HCT116 (cell line): ENCODE measurements around the gene HHIPL1. TPM values are rescaled to one million over a fixed set of nuclear protein-coding genes. Genes with fewer than 3 reads are reported as not detected.

Source experiments
- ATAC-seq: fragments of 200-7000 bp; cut with Tn5 transposase; 2 replicates; pipeline ENCODE4 v1.9.1; 2020; ENCODE audit warnings: mild to moderate bottlenecking, moderate library complexity
- BruUV-seq: library from RNA; stranded (reverse); fragments of 400-500 nt; replicated peaks from 2 replicates; lab custom pipeline; 2021; lab: Mats Ljungman, UMichigan
- CTCF ChIA-PET: fragments of 300-600 bp; sonication (Branson Sonifier 250); formaldehyde crosslinking; loops from one replicate; lab custom pipeline; 2021; ENCODE audit warnings: antibody characterized with exemption; lab: Charles Lee
- POLR2A ChIA-PET: fragments of 300-600, 350-600 bp; sonication (Branson Sonifier 250); formaldehyde crosslinking; loops from one replicate; lab custom pipeline; 2021; ENCODE audit warnings: antibody characterized with exemption; lab: Charles Lee
- RAD21 ChIA-PET, 2 experiments: fragments of 300-600 bp; sonication (Branson Sonifier 250); formaldehyde crosslinking; loops; one replicate each; lab custom pipeline; 2023; ENCODE audit warnings: low total read pairs in 2 of 2; ENCODE audit not compliant: uncharacterized antibody in 2 of 2, unreplicated experiment in 2 of 2, low non-redundant PET in 1 of 2; lab: Charles Lee
- DNase-seq: peaks from one replicate; pipeline ENCODE4 v3.0.0-alpha.2; 2010; ENCODE audit warnings: low read depth, low spot score
- H2AFZ ChIP-seq: fragments of 200-600 bp; shearing (Covaris generic), sonication (generic); 2 replicates; pipeline ENCODE4 v1.6.1; 2017; ENCODE audit warnings: low read depth, mixed run types, mixed read lengths, antibody characterized with exemption, low read length; ENCODE audit not compliant: poor library complexity, severe bottlenecking
- H3K27ac ChIP-seq: 2 replicates; pipeline ENCODE4 v1.5.1; 2012; ENCODE audit warnings: low read depth, low read length
- H3K27me3 ChIP-seq: fragments of 200-600 bp; sonication (generic); 2 replicates; pipeline ENCODE4 v1.6.1; 2016; ENCODE audit warnings: mixed run types, low read length, mixed read lengths; ENCODE audit not compliant: insufficient read depth
- H3K36me3 ChIP-seq, 2 experiments: fragments of 200-500 bp in 1 of 2; fragments of 200-600 bp in 1 of 2; sonication (Bioruptor generic) in 1 of 2; sonication (generic) in 1 of 2; 2 replicates each; pipeline versions ENCODE4 v1.5.1 to v1.6.1; 2014 to 2016; ENCODE audit warnings: low read length in 2 of 2, inconsistent platforms in 1 of 2, mixed read lengths in 1 of 2, mixed run types in 1 of 2; ENCODE audit not compliant: insufficient read depth in 2 of 2, control insufficient read depth in 1 of 2
- H3K4me1 ChIP-seq, 2 experiments: fragments of 200-600 bp in 1 of 2; sonication (generic) in 1 of 2; 2 replicates each; pipeline versions ENCODE4 v1.5.1 to v1.6.1; 2012 to 2017; ENCODE audit warnings: low read length in 2 of 2, inconsistent platforms in 1 of 2, mild to moderate bottlenecking in 1 of 2, mixed read lengths in 1 of 2, mixed run types in 1 of 2, moderate library complexity in 1 of 2; ENCODE audit not compliant: insufficient read depth in 2 of 2, control insufficient read depth in 1 of 2
- H3K4me2 ChIP-seq: fragments of 200-600 bp; sonication (generic); 2 replicates; pipeline ENCODE4 v1.6.1; 2017; ENCODE audit warnings: mixed run types, low read length, mixed read lengths
- H3K4me3 ChIP-seq, 2 experiments: fragments of 200-600 bp in 1 of 2; sonication (generic) in 1 of 2; replicated peaks in 1 of 2; 2 replicates each; pipeline ENCODE4 v1.5.1; 2011 to 2016; ENCODE audit warnings: low read length in 2 of 2, control low read depth in 1 of 2, low read depth in 1 of 2, mild to moderate bottlenecking in 1 of 2, mixed read lengths in 1 of 2, mixed run types in 1 of 2
- H3K79me2 ChIP-seq: fragments of 200-600 bp; sonication (generic); 2 replicates; pipeline ENCODE4 v1.6.1; 2017; ENCODE audit warnings: mild to moderate bottlenecking, mixed run types, low read length, moderate library complexity, mixed read lengths; ENCODE audit not compliant: insufficient read depth
- H3K9ac ChIP-seq: fragments of 200-600 bp; sonication (generic); 2 replicates; pipeline ENCODE4 v1.6.1; 2016; ENCODE audit warnings: low read length, mixed read lengths
- H3K9me2 ChIP-seq: fragments of 200-600 bp; sonication (generic), shearing (Covaris generic); 2 replicates; pipeline ENCODE4 v1.6.1; 2017; ENCODE audit warnings: mixed run types, mild to moderate bottlenecking, moderate library complexity; ENCODE audit not compliant: insufficient read depth
- H3K9me3 ChIP-seq, 2 experiments: fragments of 200-500 bp in 1 of 2; fragments of 200-600 bp in 1 of 2; sonication (Bioruptor generic) in 1 of 2; sonication (generic) in 1 of 2; 2 replicates each; pipeline ENCODE4 v1.6.1; 2014 to 2017; ENCODE audit warnings: low read length in 2 of 2, mixed read lengths in 2 of 2, inconsistent platforms in 1 of 2, low read depth in 1 of 2, mild to moderate bottlenecking in 1 of 2, mixed run types in 1 of 2, moderate library complexity in 1 of 2; ENCODE audit not compliant: control insufficient read depth in 1 of 2, insufficient read depth in 1 of 2
- H4K20me1 ChIP-seq: fragments of 200-600 bp; sonication (generic), shearing (Covaris generic); 2 replicates; pipeline ENCODE4 v1.6.1; 2017; ENCODE audit warnings: mixed run types, mild to moderate bottlenecking, moderate library complexity; ENCODE audit not compliant: insufficient read depth
- EGR1 ChIP-seq: IDR thresholded peaks from 2 replicates; pipeline ENCODE4 v1.6.1; 2012; ENCODE audit warnings: low read depth
- POLR2A ChIP-seq: IDR thresholded peaks from 2 replicates; pipeline ENCODE4 v1.7.0; 2011; ENCODE audit warnings: borderline replicate concordance; ENCODE audit not compliant: insufficient read depth, insufficient read length; ENCODE audit errors: extremely low read depth
- POLR2AphosphoS5 ChIP-seq: IDR thresholded peaks from 2 replicates; pipeline ENCODE4 v1.6.1; 2011; ENCODE audit warnings: mild to moderate bottlenecking, low read depth, low read length, moderate library complexity
- SIN3A ChIP-seq: IDR thresholded peaks from 2 replicates; pipeline ENCODE4 v1.6.1; 2012; ENCODE audit warnings: low read depth
- SRF ChIP-seq: IDR thresholded peaks from 2 replicates; pipeline ENCODE4 v1.6.1; 2012; ENCODE audit warnings: low read depth
- YY1 ChIP-seq: IDR thresholded peaks from 2 replicates; pipeline ENCODE4 v1.6.1; 2011; ENCODE audit warnings: low read length, low read depth, moderate library complexity, mild to moderate bottlenecking; ENCODE audit not compliant: insufficient replicate concordance; ENCODE audit errors: extremely low read depth
- ZFX ChIP-seq: fragments of 450-650 bp; IDR thresholded peaks from 2 replicates; pipeline ENCODE4 v1.6.1; 2017
- intact Hi-C: fragments of 100-400 bp; cut with micrococcal nuclease; formaldehyde crosslinking; loops from 2 replicates; pipeline ENCODE4 v1.10.0; 2022
- total RNA-seq: library from RNA; stranded (reverse); gene quantifications from one replicate; pipeline ENCODE4 v1.2.1, GENCODE V29; 2021; ENCODE audit not compliant: unreplicated experiment
- TF ChIP-seq, protein P1 (sequence below): IDR thresholded peaks from 2 replicates; pipeline ENCODE4 v1.6.1; 2012
- TF ChIP-seq, protein P2 (sequence below), 3 experiments: fragments of 200-600 bp in 1 of 3; sonication (generic) in 1 of 3; IDR thresholded peaks in 2 of 3; conservative IDR thresholded peaks in 1 of 3; 2 replicates each; pipeline ENCODE4 v1.5.1; 2012 to 2017; ENCODE audit warnings: low read depth in 2 of 3, low read length in 2 of 3, antibody characterized with exemption in 1 of 3, borderline replicate concordance in 1 of 3, control low read depth in 1 of 3, mild to moderate bottlenecking in 1 of 3, mixed read lengths in 1 of 3, mixed run types in 1 of 3, moderate library complexity in 1 of 3; ENCODE audit not compliant: insufficient read depth in 1 of 3
- TF ChIP-seq, protein P3 (sequence below): IDR thresholded peaks from 2 replicates; pipeline ENCODE4 v1.6.1; 2012

Gene HHIPL1
- total RNA-seq, 1 experiment from 2014 or later = not detected

DNA sequence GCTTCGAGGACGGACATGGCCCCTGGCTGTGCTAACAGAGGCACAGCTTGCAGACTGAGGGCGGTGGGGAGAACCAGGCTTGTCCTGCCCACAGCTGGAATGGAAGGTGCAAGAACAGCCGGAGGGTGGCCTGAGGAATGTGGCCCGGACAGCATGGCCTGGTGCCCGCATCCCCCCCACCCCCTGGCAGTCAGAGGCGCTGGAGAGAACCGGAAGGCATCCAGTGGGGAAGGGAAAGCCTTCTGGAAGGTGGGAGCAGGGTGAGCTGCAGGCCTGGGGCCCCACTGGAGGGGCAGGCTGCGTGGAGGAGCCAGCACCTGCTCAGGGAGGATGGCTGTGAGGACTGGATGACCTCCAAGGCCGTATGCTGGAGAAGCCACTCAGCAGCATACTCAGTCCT is 31.0 kb downstream of the HHIPL1 start:
- Histone ChIP-seq H3K4me2 (no peak overlapping the region), H3K27ac (no peak overlapping the region), H3K79me2 (no peaks in the 10 kb centered on the region), H3K4me3 (no peak overlapping the region), H3K4me1 (peaks cover 0 to 6% of the 10 kb centered on the region in 2 experiments; a peak in 1 of 4 replicates), H2AFZ (no peak overlapping the region), H3K36me3 (no peaks in the 10 kb centered on the region), H3K9me2 (no peaks in the 10 kb centered on the region), H3K9me3 (peaks cover 0 to 11% of the 10 kb centered on the region in 2 experiments; a peak in 2 of 4 replicates), H3K27me3 (no peaks in the 10 kb centered on the region), H3K9ac (no peak overlapping the region), H4K20me1 (no peaks in the 10 kb centered on the region)
- ChIA-PET CTCF (no interaction called here), POLR2A (no interaction called here), RAD21 (no interaction called here)
- intact Hi-C loops = no loop called here
- ATAC-seq = no peak
- DNase-seq = no peak
- BruUV-seq = no TSS peak
- TF ChIP-seq ZFX (no peak), SRF (no peak)

DNA sequence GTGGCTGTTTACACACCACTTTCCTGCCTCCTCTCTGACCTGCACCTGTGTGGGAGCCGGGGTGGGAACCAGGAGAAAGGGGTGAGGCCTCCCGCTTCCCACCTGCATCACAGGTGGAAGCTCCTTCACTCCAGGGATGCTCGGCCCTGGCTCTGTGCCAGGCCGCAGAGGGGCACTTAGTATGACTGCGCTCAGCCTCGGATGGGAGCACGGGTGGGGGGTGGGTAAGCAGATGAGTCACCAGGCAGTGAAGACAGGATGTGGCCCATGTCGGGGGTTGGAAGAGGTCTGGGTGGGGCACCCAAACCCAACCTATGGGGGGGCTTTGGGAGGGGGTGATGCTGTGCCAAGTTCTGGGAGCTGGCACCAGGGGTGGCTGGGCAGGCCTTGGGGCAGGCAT is 31.7 kb downstream of the HHIPL1 start:
- Histone ChIP-seq H3K4me2 (no peak overlapping the region), H3K9me3 (peaks cover 0 to 11% of the 10 kb centered on the region in 2 experiments; a peak in 2 of 4 replicates), H3K79me2 (no peaks in the 10 kb centered on the region), H2AFZ (no peak overlapping the region), H3K27ac (no peak overlapping the region), H3K27me3 (no peaks in the 10 kb centered on the region), H4K20me1 (no peaks in the 10 kb centered on the region), H3K9me2 (no peaks in the 10 kb centered on the region), H3K36me3 (no peaks in the 10 kb centered on the region), H3K4me1 (peaks cover 0 to 6% of the 10 kb centered on the region in 2 experiments; a peak in 1 of 4 replicates), H3K4me3 (no peak overlapping the region), H3K9ac (no peak overlapping the region)
- ATAC-seq (no peak), DNase-seq (no peak)
- BruUV-seq = no TSS peak
- ChIA-PET RAD21 (no interaction called here), CTCF (no interaction called here), POLR2A (no interaction called here)
- intact Hi-C loops = no loop called here
- no peak for TF ChIP-seq YY1
- TF ChIP-seq EGR1 = no peak
- TF ChIP-seq, protein P1, sequence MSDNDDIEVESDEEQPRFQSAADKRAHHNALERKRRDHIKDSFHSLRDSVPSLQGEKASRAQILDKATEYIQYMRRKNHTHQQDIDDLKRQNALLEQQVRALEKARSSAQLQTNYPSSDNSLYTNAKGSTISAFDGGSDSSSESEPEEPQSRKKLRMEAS = no peak
- no peak for TF ChIP-seq POLR2A
- TF ChIP-seq, protein P2, sequence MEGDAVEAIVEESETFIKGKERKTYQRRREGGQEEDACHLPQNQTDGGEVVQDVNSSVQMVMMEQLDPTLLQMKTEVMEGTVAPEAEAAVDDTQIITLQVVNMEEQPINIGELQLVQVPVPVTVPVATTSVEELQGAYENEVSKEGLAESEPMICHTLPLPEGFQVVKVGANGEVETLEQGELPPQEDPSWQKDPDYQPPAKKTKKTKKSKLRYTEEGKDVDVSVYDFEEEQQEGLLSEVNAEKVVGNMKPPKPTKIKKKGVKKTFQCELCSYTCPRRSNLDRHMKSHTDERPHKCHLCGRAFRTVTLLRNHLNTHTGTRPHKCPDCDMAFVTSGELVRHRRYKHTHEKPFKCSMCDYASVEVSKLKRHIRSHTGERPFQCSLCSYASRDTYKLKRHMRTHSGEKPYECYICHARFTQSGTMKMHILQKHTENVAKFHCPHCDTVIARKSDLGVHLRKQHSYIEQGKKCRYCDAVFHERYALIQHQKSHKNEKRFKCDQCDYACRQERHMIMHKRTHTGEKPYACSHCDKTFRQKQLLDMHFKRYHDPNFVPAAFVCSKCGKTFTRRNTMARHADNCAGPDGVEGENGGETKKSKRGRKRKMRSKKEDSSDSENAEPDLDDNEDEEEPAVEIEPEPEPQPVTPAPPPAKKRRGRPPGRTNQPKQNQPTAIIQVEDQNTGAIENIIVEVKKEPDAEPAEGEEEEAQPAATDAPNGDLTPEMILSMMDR (IDR thresholded peaks at IDR 0.05 in 2 of 3, conservative IDR thresholded peaks at IDR 0.05 in 1 of 3; ENCODE audit: borderline replicate concordance in 1 of 3, insufficient read depth in 1 of 3, low read depth in 2 of 3, low read length in 2 of 3) = no peak
- TF ChIP-seq SIN3A = no peak
- no peak for TF ChIP-seq POLR2AphosphoS5
- TF ChIP-seq, protein P3, sequence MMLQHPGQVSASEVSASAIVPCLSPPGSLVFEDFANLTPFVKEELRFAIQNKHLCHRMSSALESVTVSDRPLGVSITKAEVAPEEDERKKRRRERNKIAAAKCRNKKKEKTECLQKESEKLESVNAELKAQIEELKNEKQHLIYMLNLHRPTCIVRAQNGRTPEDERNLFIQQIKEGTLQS = no peak
- no peak for TF ChIP-seq SRF
